ENCODE measurements around the gene TANGO6.

The TANGO6 gene

DNA sequence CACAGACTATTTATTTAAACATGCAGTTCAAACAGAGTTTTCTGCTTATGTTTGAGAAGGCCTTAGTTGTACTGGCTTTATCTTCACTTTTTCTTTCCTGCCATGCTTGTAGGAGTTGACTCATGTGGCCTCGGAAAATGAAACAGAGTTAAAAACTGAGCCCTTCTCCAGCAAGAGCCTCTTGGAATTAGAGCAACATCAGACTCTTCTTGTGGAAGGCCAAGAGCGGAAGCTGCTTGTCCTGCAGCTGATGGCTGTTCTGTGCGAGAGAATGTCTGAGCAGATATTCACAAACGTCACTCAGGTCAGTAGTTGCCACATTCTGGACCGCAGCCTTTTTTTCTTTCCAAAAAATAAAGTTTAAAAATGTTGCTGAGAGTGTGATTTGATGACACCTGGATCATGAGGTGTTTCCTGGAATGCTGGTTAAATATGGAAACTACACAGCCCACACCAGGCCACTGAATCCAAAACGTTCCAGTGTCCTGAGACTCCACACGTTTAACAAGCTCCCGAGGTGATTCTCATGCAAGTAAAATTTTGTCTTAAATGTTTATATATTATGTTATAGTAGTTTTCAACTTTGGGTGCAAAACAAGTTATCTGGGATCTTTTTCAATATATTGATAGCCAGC lies 65.9 kb downstream of the TANGO6 start:
- TF ChIP-seq, protein P1, sequence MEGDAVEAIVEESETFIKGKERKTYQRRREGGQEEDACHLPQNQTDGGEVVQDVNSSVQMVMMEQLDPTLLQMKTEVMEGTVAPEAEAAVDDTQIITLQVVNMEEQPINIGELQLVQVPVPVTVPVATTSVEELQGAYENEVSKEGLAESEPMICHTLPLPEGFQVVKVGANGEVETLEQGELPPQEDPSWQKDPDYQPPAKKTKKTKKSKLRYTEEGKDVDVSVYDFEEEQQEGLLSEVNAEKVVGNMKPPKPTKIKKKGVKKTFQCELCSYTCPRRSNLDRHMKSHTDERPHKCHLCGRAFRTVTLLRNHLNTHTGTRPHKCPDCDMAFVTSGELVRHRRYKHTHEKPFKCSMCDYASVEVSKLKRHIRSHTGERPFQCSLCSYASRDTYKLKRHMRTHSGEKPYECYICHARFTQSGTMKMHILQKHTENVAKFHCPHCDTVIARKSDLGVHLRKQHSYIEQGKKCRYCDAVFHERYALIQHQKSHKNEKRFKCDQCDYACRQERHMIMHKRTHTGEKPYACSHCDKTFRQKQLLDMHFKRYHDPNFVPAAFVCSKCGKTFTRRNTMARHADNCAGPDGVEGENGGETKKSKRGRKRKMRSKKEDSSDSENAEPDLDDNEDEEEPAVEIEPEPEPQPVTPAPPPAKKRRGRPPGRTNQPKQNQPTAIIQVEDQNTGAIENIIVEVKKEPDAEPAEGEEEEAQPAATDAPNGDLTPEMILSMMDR (IDR thresholded peaks at IDR 0.05; ENCODE audit: low read depth, low read length), result no peak
- no peak overlapping the region for H3K4me3 ChIP-seq (ENCODE audit: low read depth, low read length)

DNA sequence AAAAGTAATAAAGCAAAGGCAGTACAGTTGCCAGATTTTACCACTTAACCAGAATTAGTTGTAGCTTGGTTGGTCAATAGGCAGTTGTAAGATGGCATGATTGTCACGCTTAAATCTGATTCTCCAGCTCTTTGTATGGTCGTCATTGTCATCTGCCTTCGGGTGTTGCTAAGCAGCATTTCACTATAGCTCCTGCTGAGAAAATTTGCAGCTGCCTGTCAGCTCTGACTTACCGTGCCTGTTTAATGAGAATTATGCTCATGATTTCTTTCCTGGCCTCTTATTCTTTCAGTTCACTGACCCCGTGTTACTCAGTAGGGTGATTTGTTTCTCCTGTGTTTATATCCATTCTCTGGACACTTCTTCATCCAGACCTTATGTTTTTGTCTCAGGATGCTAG lies 66.7 kb downstream of the TANGO6 start:
- TF ChIP-seq, protein P1 (IDR thresholded peaks at IDR 0.05; ENCODE audit: low read depth, low read length), result no peak

DNA sequence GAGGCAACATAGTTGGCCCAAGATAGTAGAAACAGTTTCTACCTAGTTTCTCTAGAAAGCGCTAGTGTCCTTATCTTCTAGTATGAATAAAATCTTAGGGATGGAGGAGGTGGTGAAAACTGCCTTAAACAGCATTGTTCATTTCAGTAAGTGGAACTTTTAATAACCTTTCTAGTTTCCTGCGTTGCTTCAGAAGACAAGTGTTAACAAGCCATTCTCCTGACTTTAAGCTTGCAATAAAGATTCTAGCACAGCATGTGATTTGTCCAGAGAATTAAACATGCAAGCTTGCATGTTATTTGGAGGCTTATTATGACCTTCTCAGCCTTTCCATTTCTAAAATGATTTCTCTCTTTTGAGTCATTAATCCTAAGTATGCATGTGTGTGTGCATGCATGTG lies 72.3 kb downstream of the TANGO6 start:
- no peak overlapping the region for H3K4me3 ChIP-seq (ENCODE audit: low read depth, low read length)
- TF ChIP-seq, protein P1 (IDR thresholded peaks at IDR 0.05; ENCODE audit: low read depth, low read length), result no peak

More for the DNA sequence above, 66.7 kb downstream of the TANGO6 start:
- H3K4me3 ChIP-seq (ENCODE audit: low read depth, low read length), result no peak overlapping the region

DNA sequence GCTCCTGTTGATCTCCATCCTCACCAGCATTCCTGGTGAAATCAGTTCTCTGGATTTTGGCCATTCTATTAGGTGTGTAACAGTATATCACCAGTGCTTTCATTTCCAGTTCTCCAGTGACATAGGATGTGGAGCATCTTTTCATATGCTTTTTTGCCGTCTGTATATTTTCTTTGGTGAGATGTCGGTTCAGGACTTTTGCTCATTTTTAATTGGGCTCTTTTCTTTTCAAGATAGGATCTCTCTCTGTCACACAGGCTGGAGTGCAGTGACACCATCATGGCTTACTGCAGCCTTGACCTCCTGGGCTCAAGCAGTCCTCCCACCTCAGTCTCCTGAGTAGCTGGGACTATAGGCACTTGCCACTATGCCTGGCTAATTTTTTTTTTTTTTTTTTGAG lies 74.2 kb downstream of the TANGO6 start:
- no peak overlapping the region for H3K4me3 ChIP-seq (ENCODE audit: low read depth, low read length)
- TF ChIP-seq, protein P1 (IDR thresholded peaks at IDR 0.05; ENCODE audit: low read depth, low read length), result no peak

DNA sequence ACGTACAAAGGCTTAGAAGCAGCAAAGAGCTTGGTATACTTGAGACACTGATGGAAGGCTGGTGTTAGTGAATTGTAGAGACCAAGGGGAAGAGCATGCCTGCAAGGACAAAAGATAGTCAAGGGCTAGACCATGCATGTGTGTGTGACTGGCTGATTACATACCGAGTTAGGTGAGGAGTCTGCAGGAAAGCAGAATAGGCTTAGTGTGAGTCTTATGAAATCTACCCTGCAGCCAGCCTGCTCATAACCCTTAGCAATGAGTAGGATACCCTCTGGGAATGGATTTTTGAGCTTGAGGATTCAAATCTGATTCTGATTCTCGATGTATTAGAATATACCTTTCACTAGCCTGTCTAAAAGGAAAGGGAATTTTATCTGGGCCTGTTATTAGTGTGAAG lies 77.0 kb downstream of the TANGO6 start:
- no peak overlapping the region for H3K4me3 ChIP-seq (ENCODE audit: low read depth, low read length)
- TF ChIP-seq, protein P1 (IDR thresholded peaks at IDR 0.05; ENCODE audit: low read depth, low read length), result no peak

DNA sequence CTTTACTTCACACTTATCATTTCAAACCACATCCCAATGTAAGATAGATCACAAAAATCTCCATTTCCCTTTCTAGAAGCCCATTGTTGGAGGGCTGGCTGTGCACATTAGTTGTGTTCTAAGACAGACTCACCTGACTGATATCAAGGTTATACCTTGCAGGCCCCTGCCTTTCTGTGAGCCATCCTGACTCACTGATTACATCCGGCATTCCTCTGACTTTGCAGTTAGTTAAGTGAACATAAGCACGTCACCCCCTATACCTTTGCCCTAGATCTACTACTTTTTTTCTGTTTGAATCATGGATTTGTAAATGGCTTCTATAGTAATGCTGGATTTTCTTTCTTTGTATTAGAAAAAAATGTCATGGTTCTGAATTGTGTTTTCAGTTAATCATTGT lies 78.3 kb downstream of the TANGO6 start:
- TF ChIP-seq, protein P1 (IDR thresholded peaks at IDR 0.05; ENCODE audit: low read depth, low read length), result no peak

DNA sequence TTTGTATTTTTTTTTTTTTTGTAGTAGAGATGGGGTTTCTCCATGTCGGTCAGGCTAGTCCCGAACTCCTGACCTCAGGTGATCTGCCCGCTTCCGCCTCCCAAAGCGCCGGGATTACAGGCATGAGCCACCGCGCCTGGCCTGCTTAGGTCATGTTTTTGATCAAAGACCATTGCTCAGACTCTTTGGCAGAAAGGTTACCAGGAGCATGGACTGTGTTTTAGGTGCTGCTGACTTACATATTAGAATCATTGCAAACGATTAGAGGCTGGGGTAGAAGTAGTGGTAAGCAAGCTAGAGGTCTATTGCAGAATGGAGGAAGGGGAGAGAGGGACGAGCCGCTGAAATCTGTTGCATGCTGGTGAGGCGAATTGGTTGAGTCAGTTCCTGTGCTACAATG lies 79.8 kb downstream of the TANGO6 start:
- no peak overlapping the region for H3K4me3 ChIP-seq (ENCODE audit: low read depth, low read length)
- TF ChIP-seq, protein P1 (IDR thresholded peaks at IDR 0.05; ENCODE audit: low read depth, low read length), result no peak

More for the DNA sequence above, 78.3 kb downstream of the TANGO6 start:
- H3K4me3 ChIP-seq (ENCODE audit: low read depth, low read length), result no peak overlapping the region

Measured in WI38 (cell line).